Esophagus squamous epithelium (tissue), 5 donors: Measurements from ENCODE around the gene TMEM164. TPM values are rescaled to one million over a fixed set of nuclear protein-coding genes. Genes with fewer than 3 reads are reported as not detected.

Experiments used
- DNase-seq: peaks from one replicate; lab custom pipeline; 2025; lab: John Stamatoyannopoulos, UW
- H3K27ac ChIP-seq, 4 donors: fragments of 200-600 bp; sonication (generic); one replicate each; pipeline ENCODE4 v1.5.1; 2016 to 2019; ENCODE audit warnings: mild to moderate bottlenecking in 1 of 4
- H3K27me3 ChIP-seq, 4 donors: fragments of 200-600 bp; sonication (generic); 1 replicate in 3 of 4; 2 replicates in 1 of 4; pipeline versions ENCODE4 v1.5.1 to v1.6.0; 2017 to 2021; ENCODE audit warnings: antibody characterized with exemption in 1 of 4
- H3K36me3 ChIP-seq, 3 donors: fragments of 200-600 bp; sonication (generic); one replicate each; pipeline ENCODE4 v1.5.1; 2016 to 2019
- H3K4me1 ChIP-seq, 3 donors: fragments of 200-600 bp; sonication (generic); one replicate each; pipeline ENCODE4 v1.5.1; 2017 to 2019
- H3K4me3 ChIP-seq, 4 donors: fragments of 200-600 bp; sonication (generic); 1 replicate in 3 of 4; 2 replicates in 1 of 4; pipeline ENCODE4 v1.5.1; 2016 to 2019; ENCODE audit warnings: mild to moderate bottlenecking in 2 of 4, moderate library complexity in 1 of 4
- H3K9me3 ChIP-seq, 3 donors: fragments of 200-600 bp; sonication (generic); one replicate each; pipeline ENCODE4 v1.5.1; 2016 to 2019
- POLR2A ChIP-seq, 4 donors: fragments of 450-650 bp; IDR thresholded peaks; one replicate each; pipeline ENCODE4 v1.6.1; 2017; ENCODE audit warnings: antibody characterized with exemption in 4 of 4, mild to moderate bottlenecking in 4 of 4, moderate library complexity in 3 of 4
- WGBS, 2 donors: methylation state at CpG; one replicate each; pipeline ENCODE4 v1.1.5; 2018; 5-methylcytosine and 5-hydroxymethylcytosine counted together
- intact Hi-C: fragments of 100-400 bp; cut with DNase I; formaldehyde crosslinking; loops from one replicate; pipeline ENCODE4 v1.15.0; 2022
- total RNA-seq, 4 donors: library from RNA; depleted of rRNA; stranded (reverse); fragments of >200 nt; gene quantifications; one replicate each; pipeline ENCODE4 v1.1.0, GENCODE V29; 2016
- TF ChIP-seq, protein P1 (sequence below), 6 experiments: fragments of 450-650 bp in 4 of 6; fragments of 200-600 bp in 2 of 6; sonication (generic) in 2 of 6; IDR thresholded peaks; one replicate each; pipeline ENCODE4 v1.5.1; 2016 to 2019; ENCODE audit warnings: antibody characterized with exemption in 6 of 6, mild to moderate bottlenecking in 4 of 6, moderate library complexity in 4 of 6
- donor health status: DM: yes; HTN: yes; CAD: no.

TMEM164 gene
- total RNA-seq, 4 donors from 2014 or later: 18.5 to 27.3 (median 23.6) TPM

- TF ChIP-seq POLR2A (IDR thresholded peaks at IDR 0.05): no peak
- TF ChIP-seq, protein P1, sequence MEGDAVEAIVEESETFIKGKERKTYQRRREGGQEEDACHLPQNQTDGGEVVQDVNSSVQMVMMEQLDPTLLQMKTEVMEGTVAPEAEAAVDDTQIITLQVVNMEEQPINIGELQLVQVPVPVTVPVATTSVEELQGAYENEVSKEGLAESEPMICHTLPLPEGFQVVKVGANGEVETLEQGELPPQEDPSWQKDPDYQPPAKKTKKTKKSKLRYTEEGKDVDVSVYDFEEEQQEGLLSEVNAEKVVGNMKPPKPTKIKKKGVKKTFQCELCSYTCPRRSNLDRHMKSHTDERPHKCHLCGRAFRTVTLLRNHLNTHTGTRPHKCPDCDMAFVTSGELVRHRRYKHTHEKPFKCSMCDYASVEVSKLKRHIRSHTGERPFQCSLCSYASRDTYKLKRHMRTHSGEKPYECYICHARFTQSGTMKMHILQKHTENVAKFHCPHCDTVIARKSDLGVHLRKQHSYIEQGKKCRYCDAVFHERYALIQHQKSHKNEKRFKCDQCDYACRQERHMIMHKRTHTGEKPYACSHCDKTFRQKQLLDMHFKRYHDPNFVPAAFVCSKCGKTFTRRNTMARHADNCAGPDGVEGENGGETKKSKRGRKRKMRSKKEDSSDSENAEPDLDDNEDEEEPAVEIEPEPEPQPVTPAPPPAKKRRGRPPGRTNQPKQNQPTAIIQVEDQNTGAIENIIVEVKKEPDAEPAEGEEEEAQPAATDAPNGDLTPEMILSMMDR (IDR thresholded peaks at IDR 0.05): no peak
- H3K4me1 ChIP-seq: peaks cover 0 to 21% (median 7%) of the 10 kb centered on the region in 3 donors
- no peak overlapping the region for H3K27ac ChIP-seq
- intact Hi-C loops: no loop called here
- H3K4me3 ChIP-seq: no peak overlapping the region
- H3K9me3 ChIP-seq: no peaks in the 10 kb centered on the region
- H3K27me3 ChIP-seq: no peaks in the 10 kb centered on the region
- H3K36me3 ChIP-seq: no peaks in the 10 kb centered on the region
- DNase-seq: no peak
- 67% methylated on average over 2 of the region's 2 CpGs; no CpG with 5 or more reads in 1 of the 2 donors for WGBS, 2 donors
Observed at GRCh38 chrX:110086916-110087484, 84.1 kb downstream of the TMEM164 start.

DNA sequence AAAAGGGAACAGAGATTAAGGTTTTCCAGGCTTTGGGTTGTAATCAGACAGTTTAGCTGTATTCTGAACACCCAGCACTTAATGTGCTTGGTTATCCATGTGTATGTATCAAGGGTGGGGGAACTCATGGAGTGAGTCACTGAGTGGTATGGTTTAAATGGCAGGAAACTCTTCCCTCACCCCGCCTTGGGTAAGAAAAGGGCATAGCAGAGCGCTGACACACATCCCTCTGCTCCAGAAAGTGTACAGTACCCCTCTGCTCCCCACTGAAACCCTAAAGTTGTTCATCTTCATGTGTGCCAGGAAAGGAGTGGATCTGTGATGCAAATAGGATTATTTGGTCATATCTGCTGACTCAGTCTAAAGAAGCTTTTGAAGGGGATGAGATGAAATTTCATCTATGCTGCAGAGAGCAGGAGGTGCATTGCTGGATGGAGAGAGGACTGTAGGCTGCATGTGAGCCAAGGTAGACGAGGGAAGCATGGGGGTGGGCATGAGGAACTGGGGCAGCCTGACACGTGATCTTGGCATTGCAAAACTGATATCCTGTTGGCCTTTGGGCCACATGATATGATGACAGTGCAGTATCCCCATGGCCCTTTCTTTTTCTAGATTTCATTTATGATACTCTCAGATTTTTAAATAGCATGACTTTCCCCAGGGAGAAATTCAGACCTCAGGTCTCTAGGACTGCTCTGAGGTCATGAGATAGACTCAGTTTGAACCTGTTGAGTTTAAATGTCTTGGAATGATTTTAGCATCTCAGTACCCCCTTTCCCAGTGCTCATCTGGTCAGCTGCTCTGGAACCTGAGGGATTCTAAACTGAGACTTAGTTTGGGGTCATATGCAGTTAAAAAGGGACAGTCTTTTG is 84.8 kb downstream of the TMEM164 start:
- 36 to 44% methylated on average over 2 to 4 of the region's 4 CpGs for WGBS, 2 donors
- DNase-seq: no peak
- no peaks in the 10 kb centered on the region for H3K9me3 ChIP-seq
- H3K36me3 ChIP-seq: no peaks in the 10 kb centered on the region
- no peak overlapping the region for H3K27ac ChIP-seq
- H3K27me3 ChIP-seq: no peaks in the 10 kb centered on the region
- H3K4me3 ChIP-seq: no peak overlapping the region
- H3K4me1 ChIP-seq: peaks cover 0 to 14% (median 6%) of the 10 kb centered on the region in 3 donors
- intact Hi-C loops: no loop called here
- TF ChIP-seq POLR2A (IDR thresholded peaks at IDR 0.05): no peak

DNA sequence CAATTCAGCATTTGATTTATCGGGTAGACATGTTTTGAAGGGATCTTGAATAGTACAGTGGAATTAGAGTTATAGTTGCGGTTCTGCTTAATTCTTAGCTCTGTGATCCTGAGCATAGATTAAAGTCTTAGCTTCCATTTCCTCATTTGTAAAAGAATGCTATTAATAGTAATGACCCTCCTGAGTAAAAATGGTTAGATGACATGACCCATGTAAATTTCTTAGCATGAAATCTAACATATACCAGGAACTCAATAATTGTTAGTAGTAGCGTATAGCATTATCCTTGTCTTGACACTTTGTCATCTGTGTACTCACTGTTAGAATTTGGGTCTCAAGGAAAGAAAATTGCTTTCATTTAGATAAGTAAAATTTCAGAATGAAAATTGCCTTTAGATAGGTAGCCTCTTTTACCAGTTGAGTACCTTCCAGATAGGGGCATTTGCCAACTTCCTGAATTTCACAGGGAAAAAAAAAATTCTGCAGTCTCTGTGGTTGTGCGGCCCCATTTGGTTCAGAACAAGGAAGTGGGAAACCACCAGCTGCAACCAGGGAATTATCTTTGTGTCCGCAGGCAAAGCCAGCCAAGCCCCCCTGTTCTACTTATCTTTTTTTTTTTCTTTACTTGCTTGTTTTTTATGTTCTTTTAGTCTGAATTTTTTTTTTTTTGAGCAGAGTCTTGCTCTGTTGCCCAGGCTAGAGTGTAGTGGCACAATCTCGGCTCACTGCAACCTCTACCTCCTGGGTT is 86.9 kb downstream of the TMEM164 start:
- H3K9me3 ChIP-seq: no peaks in the 10 kb centered on the region
- H3K27ac ChIP-seq: no peak overlapping the region
- H3K4me1 ChIP-seq: peaks cover 0 to 13% (median 6%) of the 10 kb centered on the region in 3 donors
- DNase-seq: no peak
- no peaks in the 10 kb centered on the region for H3K27me3 ChIP-seq
- H3K36me3 ChIP-seq: no peaks in the 10 kb centered on the region
- H3K4me3 ChIP-seq: no peak overlapping the region
- WGBS, 2 donors: 61 to 68% methylated on average over 6 of the region's 6 CpGs
- no peak for TF ChIP-seq POLR2A (IDR thresholded peaks at IDR 0.05)
- TF ChIP-seq, protein P1 (IDR thresholded peaks at IDR 0.05): no peak
- intact Hi-C loops: no loop called here

GRCh38 chrX:110097920-110098319 is 95.0 kb downstream of the TMEM164 start:
- intact Hi-C loops: no loop called here
- Histone ChIP-seq H3K4me1 (no peaks in the 10 kb centered on the region), H3K36me3 (peaks cover 0 to 12% (median 0%) of the 10 kb centered on the region in 3 donors), H3K4me3 (no peak overlapping the region), H3K27me3 (no peaks in the 10 kb centered on the region), H3K9me3 (no peaks in the 10 kb centered on the region), H3K27ac (no peak overlapping the region)
- TF ChIP-seq, protein P1 (IDR thresholded peaks at IDR 0.05): no peak
- no peak for TF ChIP-seq POLR2A (IDR thresholded peaks at IDR 0.05)
- DNase-seq: no peak

- TF ChIP-seq, protein P1 (IDR thresholded peaks at IDR 0.05): no peak
- TF ChIP-seq POLR2A (IDR thresholded peaks at IDR 0.05): no peak
- no peak for DNase-seq
- intact Hi-C loops: no loop called here
- 58% methylated on average over 1 of the region's 1 CpG; no CpG with 5 or more reads in 1 of the 2 donors for WGBS, 2 donors
- no peaks in the 10 kb centered on the region for H3K36me3 ChIP-seq
- no peaks in the 10 kb centered on the region for H3K27me3 ChIP-seq
- no peaks in the 10 kb centered on the region for H3K9me3 ChIP-seq
- no peak overlapping the region for H3K27ac ChIP-seq
- no peak overlapping the region for H3K4me3 ChIP-seq
- no peaks in the 10 kb centered on the region for H3K4me1 ChIP-seq
Observed at GRCh38 chrX:110103344-110103743, 100.4 kb downstream of the TMEM164 start.
